ENCODE measurements around the gene VAV1. TPM values are rescaled to one million over a fixed set of nuclear protein-coding genes. Genes with fewer than 3 reads are reported as not detected.
A peak's percentile ranks its signal among the peaks of the same experiment; 100 is the strongest.
"Not testable (repeated sequence)": the region's sequence is repeated elsewhere in the genome, so short reads cannot be mapped to it uniquely, and the experiment has no call there.

Gene VAV1
- total RNA-seq, 2 donors from 2014 or later, result 3.9 to 7.4 TPM

GRCh38 chr19:6774821-6775707 is 2.6 kb downstream of the VAV1 start:
- peak in 1 of 2 donors; percentile 44 for ATAC-seq
- no peak for DNase-seq
- intact Hi-C loops (cut with DNase I), result no loop called here

DNA sequence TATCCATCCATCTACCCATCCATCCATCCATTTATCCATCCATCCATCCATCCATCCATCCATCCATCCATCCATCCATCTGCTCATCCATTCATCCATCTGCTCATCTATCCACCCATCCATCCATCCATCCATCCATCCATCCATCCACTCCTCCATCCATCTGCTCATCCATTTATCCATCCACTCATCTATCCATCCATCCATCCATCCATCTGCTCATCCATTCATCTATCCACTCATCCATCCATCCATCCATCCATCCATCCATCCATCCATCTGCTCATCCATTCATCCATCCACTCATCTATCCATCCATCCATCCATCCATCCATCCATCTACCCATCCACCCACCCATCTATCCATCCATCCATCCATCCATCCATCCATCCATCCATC is 3.5 kb downstream of the VAV1 start:
- intact Hi-C loops (cut with DNase I); DNase-seq; ATAC-seq: not testable (repeated sequence)

- no peak for ATAC-seq
- intact Hi-C loops (cut with DNase I), result no loop called here
Observed at GRCh38 chr19:6776999-6777398, 4.5 kb downstream of the VAV1 start.

DNA sequence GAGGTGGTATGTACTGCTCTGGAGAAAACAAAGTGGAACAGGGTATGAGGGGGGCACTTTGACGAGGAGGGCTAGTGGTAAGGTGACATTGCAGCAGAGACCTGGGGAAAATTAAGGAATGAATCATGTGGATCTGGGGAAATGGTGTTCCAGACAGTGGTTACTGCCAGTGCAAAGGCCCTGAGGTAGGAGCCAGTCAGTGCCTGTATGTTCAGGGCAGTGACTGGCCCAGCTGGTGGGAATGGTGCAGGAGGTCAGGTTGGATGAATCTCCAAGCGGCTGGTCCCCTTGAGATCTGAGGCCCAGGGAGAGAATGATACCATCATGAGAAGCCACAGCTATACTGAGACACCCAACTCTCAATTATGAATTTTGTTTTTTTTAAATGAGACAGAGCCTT is 4.9 kb downstream of the VAV1 start:
- intact Hi-C loops (cut with DNase I), result no loop called here
- no peak for DNase-seq
- ATAC-seq, result no peak

More at GRCh38 chr19:6776999-6777398, 4.5 kb downstream of the VAV1 start:
- DNase-seq, result no peak

DNA sequence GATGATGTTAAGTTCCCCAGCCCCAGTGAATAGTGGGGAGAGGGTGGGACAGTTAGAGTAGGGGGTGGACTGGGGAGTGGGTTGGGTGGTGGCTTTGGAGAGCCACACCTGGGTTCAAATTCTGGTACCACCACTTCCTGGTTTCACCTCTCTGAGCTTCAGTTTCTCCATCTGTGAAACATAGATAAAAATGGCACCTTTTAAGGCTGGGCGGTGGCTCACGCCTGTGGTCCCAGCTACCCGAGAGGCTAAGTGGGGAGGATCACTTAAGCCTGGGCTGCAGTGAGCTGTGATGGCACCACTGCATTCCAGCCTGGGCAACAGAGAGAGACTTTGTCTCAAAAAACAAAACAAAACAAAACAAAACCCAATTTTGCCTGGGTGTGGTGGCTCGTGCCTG is 5.9 kb downstream of the VAV1 start:
- intact Hi-C loops (cut with DNase I), result no loop called here
- DNase-seq (no peak), ATAC-seq (no peak)

DNA sequence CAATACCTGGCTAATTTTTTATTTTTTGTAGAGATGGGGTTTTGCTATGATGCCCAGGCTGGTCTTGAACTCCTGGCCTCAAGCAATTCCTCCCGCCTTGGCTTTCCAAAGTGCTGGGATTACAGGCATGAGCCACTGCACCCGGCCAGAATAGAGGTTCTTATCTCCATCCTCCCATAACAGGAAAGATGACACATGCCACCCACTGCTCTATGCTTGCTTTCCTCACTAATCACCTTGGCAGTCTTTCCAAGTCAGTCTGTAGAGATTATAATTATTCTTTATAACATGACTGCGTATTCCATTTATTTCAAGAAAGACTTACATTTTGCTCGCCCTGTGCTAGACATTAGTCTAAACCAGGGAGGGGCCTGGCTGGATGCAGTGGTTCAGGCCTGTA is 6.7 kb downstream of the VAV1 start:
- DNase-seq, result no peak
- ATAC-seq, result no peak
- intact Hi-C loops (cut with DNase I), result no loop called here

GRCh38 chr19:6787393-6787792 is 14.9 kb downstream of the VAV1 start:
- DNase-seq (no peak), ATAC-seq (no peak)
- intact Hi-C loops (cut with DNase I), result no loop called here

DNA sequence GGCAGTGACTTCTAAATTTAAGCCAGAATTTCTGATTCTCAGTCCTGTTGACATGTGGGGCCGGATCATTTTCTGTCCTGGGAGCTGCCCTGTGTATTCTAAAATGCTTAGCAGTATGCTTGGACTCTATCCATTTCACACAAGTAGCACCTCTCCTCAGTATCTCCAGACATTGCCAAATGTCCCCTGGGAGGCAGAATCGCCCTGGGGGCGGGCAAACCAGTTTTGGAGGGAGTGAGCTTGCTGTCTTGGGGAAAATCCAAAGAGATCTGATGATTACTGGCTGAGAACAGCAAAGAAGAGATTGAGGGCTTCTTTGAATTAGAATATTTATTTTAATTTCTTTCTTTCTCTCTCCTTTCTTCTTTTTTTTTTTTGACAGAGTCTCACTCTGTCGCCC is 16.4 kb downstream of the VAV1 start:
- intact Hi-C loops (cut with DNase I), result no loop called here
- ATAC-seq (no peak), DNase-seq (no peak)

- ATAC-seq, result no peak
- no peak for DNase-seq
- intact Hi-C loops (cut with DNase I), result no loop called here
Observed at GRCh38 chr19:6790194-6791128, 18.0 kb downstream of the VAV1 start.

DNA sequence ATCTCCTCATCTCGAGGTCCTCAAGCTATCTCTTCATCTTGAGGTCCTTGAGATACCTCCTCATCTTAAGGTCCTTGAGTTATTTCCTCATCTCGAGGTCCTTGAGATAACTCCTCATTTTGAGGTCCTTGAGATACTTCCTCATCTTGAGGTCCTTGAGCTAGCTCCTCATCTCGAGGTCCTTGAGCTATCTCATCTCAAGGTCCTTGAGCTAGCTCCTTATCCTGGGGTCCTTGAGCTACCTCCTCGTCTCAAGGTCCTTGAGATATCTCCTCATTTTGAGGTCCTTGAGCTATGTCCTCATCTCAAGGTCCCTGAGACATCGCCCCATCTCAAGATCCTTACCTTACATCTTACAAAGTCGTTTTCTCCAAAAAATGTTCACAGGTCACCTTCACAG is 18.7 kb downstream of the VAV1 start:
- no peak for DNase-seq
- intact Hi-C loops (cut with DNase I), result no loop called here
- ATAC-seq, result no peak

DNA sequence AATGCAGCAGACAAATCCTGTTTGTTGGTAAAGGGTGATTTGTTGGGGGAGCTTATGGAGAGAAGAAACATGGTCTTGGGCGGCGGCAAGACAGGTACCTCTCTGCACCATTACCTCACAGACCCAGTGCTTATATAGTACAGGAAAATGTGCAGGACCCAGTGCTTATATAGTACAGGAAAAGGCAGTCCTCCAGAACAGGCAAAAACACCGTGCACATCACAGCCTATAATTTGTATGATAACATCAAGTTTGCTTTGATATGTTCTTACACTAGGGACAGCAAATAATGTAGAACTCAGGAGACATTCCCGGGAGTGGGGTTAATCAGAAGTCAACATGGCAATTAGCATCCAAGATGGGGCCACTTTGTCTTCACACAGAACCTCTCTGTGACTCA is 20.9 kb downstream of the VAV1 start:
- ATAC-seq, result no peak
- intact Hi-C loops (cut with DNase I), result no loop called here

GRCh38 chr19:6793973-6794372 is 21.5 kb downstream of the VAV1 start:
- DNase-seq (no peak), ATAC-seq (no peak)
- intact Hi-C loops (cut with DNase I), result no loop called here

More for the DNA sequence above, 20.9 kb downstream of the VAV1 start:
- no peak for DNase-seq

GRCh38 chr19:6794686-6795431 is 22.4 kb downstream of the VAV1 start:
- ATAC-seq (no peak), DNase-seq (no peak)
- intact Hi-C loops (cut with DNase I), result no loop called here

GRCh38 chr19:6796278-6796677 is 23.8 kb downstream of the VAV1 start:
- DNase-seq (no peak), ATAC-seq (no peak)
- intact Hi-C loops (cut with DNase I), result no loop called here

GRCh38 chr19:6797646-6798045 is 25.1 kb downstream of the VAV1 start:
- no peak for DNase-seq
- ATAC-seq, result no peak
- intact Hi-C loops (cut with DNase I), result no loop called here

DNA sequence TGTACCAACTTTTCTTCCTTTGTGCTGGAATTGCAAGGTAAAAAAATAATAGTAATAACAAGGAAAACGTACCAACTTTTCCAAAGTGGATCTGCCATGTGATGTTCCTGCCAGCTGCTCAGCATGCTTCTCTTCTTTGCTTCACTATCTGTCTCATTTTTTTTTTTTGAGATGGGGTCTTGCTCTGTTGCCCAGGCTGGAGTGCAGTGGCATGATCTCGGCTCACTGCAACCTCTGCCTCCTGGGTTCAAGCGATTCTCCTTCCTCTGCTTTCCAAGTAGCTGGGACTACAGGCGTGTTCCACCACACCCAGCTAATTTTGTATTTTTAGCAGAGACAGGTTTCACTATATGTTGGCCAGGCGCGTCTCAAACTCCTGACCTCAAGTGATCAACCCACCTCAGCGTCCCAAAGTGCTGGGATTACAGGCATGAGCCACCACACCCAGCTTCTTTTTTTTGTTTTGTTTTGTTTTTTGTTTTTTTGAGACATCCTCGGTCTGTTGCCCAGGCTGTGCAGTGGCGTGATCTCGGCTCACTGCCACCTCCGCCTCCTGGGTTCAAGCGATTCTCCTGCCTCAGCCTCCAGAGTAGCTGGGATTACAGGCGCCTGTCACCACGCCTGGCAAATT is 27.8 kb downstream of the VAV1 start:
- intact Hi-C loops (cut with DNase I); ATAC-seq; DNase-seq: not testable (repeated sequence)

DNA sequence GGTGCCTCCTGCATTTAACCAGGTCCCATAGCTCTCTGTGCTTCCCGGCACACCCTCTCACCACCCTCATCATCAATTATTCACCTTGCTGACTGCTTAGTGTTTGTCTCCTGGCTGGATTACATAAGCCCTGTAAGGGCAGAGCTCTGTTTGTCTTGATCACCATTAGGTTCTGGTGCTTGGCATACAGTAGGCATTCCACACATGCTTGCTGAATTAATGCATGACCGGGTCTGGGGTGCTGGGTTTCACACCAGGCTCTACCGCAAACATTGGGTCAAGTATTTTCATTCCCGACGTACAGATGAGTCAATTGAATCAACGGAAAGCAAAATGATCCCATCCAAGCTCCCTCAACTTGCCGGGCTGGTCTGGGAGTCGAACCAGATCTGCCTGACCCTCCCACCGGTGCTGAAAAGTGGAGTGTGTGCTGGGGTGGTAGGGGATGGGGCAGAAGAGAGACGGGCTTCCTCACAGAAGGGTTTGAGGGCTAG is 28.5 kb downstream of the VAV1 start:
- DNase-seq (no peak), ATAC-seq (no peak)
- intact Hi-C loops (cut with DNase I), result no loop called here

GRCh38 chr19:6801485-6802086 is 29.1 kb downstream of the VAV1 start:
- DNase-seq (peak; percentile 76), ATAC-seq (peak; percentile 82 to 86)
- intact Hi-C loops (cut with DNase I), result no loop called here

All from left cardiac atrium (tissue), 4 donors.